ENCODE data around the gene DAP. TPM values are rescaled to one million over a fixed set of nuclear protein-coding genes. Genes with fewer than 3 reads are reported as not detected.

DAP gene
- total and polyA plus RNA-seq, 10 of the 15 experiments (the other 5 are each of a cell fraction or from before 2014, with no cell fraction given), result 12.9 to 130 (median 49.9) TPM

DNA sequence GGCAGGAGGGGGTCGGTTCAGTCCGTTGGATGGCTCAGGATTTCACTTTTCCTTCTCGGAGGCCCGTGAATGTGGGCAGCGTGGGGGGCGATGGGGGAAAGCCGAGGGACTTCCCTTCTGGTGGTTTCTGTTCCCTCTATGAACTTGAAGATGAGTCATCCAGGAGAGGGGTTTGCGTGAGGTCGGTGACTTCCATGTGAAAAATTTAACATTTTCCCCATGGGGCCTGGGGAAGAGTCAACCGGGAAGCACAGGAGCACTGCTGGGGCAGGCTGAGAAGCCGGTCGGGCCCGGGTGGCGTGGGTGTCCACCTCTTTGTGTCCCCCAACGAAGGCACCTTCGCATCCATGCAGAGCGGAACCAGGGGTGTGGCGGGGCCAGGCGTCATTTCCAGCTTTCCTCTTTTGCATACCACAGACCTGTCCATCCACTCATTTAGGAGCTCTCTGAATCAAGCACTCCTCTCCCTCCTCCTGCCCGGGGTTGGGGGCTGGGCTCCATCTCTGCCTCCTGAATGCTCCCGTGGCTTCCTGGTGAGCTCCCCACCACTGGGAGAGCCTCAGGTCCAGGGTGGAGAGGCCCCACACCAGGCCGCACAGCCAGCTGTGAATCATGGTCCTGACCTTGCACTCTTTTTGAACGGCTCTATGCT is 128.8 kb downstream of the DAP start (continued):
- TF ChIP-seq, protein P1, sequence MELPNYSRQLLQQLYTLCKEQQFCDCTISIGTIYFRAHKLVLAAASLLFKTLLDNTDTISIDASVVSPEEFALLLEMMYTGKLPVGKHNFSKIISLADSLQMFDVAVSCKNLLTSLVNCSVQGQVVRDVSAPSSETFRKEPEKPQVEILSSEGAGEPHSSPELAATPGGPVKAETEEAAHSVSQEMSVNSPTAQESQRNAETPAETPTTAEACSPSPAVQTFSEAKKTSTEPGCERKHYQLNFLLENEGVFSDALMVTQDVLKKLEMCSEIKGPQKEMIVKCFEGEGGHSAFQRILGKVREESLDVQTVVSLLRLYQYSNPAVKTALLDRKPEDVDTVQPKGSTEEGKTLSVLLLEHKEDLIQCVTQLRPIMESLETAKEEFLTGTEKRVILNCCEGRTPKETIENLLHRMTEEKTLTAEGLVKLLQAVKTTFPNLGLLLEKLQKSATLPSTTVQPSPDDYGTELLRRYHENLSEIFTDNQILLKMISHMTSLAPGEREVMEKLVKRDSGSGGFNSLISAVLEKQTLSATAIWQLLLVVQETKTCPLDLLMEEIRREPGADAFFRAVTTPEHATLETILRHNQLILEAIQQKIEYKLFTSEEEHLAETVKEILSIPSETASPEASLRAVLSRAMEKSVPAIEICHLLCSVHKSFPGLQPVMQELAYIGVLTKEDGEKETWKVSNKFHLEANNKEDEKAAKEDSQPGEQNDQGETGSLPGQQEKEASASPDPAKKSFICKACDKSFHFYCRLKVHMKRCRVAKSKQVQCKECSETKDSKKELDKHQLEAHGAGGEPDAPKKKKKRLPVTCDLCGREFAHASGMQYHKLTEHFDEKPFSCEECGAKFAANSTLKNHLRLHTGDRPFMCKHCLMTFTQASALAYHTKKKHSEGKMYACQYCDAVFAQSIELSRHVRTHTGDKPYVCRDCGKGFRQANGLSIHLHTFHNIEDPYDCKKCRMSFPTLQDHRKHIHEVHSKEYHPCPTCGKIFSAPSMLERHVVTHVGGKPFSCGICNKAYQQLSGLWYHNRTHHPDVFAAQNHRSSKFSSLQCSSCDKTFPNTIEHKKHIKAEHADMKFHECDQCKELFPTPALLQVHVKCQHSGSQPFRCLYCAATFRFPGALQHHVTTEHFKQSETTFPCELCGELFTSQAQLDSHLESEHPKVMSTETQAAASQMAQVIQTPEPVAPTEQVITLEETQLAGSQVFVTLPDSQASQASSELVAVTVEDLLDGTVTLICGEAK (IDR thresholded peaks at IDR 0.05; ENCODE audit: borderline replicate concordance), result peak; percentile 51; the same call in 1 of the 2 replicates
- peak; percentile 90 for TF ChIP-seq MEF2A (IDR thresholded peaks at IDR 0.05; ENCODE audit: insufficient read depth, low read depth, low read length)
- TF ChIP-seq YY1 (IDR thresholded peaks at IDR 0.05; ENCODE audit: low read depth, low read length), result no peak
- TF ChIP-seq TCF3 (IDR thresholded peaks at IDR 0.05; ENCODE audit: borderline replicate concordance, insufficient read depth, low read depth, low read length), result peak; percentile 90
- TF ChIP-seq, protein P2, sequence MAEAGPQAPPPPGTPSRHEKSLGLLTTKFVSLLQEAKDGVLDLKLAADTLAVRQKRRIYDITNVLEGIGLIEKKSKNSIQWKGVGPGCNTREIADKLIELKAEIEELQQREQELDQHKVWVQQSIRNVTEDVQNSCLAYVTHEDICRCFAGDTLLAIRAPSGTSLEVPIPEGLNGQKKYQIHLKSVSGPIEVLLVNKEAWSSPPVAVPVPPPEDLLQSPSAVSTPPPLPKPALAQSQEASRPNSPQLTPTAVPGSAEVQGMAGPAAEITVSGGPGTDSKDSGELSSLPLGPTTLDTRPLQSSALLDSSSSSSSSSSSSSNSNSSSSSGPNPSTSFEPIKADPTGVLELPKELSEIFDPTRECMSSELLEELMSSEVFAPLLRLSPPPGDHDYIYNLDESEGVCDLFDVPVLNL (IDR thresholded peaks at IDR 0.05; ENCODE audit: low read depth, low read length), result no peak
- no peak for TF ChIP-seq ZZZ3 (IDR thresholded peaks at IDR 0.05; ENCODE audit: control insufficient read depth, insufficient read length, low read depth)
- TF ChIP-seq RUNX3 (IDR thresholded peaks at IDR 0.05; ENCODE audit: low read length), result no peak
- TF ChIP-seq, protein P3, sequence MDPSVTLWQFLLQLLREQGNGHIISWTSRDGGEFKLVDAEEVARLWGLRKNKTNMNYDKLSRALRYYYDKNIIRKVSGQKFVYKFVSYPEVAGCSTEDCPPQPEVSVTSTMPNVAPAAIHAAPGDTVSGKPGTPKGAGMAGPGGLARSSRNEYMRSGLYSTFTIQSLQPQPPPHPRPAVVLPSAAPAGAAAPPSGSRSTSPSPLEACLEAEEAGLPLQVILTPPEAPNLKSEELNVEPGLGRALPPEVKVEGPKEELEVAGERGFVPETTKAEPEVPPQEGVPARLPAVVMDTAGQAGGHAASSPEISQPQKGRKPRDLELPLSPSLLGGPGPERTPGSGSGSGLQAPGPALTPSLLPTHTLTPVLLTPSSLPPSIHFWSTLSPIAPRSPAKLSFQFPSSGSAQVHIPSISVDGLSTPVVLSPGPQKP (IDR thresholded peaks at IDR 0.05; ENCODE audit: low read depth, low read length), result 0 out of 2 replicates have a peak, but pooled peaks have one; percentile 30
- TF ChIP-seq, protein P4, sequence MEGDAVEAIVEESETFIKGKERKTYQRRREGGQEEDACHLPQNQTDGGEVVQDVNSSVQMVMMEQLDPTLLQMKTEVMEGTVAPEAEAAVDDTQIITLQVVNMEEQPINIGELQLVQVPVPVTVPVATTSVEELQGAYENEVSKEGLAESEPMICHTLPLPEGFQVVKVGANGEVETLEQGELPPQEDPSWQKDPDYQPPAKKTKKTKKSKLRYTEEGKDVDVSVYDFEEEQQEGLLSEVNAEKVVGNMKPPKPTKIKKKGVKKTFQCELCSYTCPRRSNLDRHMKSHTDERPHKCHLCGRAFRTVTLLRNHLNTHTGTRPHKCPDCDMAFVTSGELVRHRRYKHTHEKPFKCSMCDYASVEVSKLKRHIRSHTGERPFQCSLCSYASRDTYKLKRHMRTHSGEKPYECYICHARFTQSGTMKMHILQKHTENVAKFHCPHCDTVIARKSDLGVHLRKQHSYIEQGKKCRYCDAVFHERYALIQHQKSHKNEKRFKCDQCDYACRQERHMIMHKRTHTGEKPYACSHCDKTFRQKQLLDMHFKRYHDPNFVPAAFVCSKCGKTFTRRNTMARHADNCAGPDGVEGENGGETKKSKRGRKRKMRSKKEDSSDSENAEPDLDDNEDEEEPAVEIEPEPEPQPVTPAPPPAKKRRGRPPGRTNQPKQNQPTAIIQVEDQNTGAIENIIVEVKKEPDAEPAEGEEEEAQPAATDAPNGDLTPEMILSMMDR (IDR thresholded peaks at IDR 0.05 in 2 of 3, conservative IDR thresholded peaks at IDR 0.05 in 1 of 3; ENCODE audit: control insufficient read depth in 2 of 3, extremely low read depth in 1 of 3, insufficient read depth in 1 of 3, low read depth in 3 of 3, low read length in 3 of 3), result no peak
- TF ChIP-seq POLR2AphosphoS2 (IDR thresholded peaks at IDR 0.05; ENCODE audit: low read depth, low read length), result no peak
- TF ChIP-seq RB1 (IDR thresholded peaks at IDR 0.05; ENCODE audit: borderline replicate concordance), result no peak; the same call in 1 of the 2 replicates
- no peak for TF ChIP-seq ZSCAN29 (IDR thresholded peaks at IDR 0.05)
- peak; percentile 90 for TF ChIP-seq ZNF217 (IDR thresholded peaks at IDR 0.05)
- no peak for TF ChIP-seq SUZ12 (IDR thresholded peaks at IDR 0.05; ENCODE audit: unreplicated experiment)
- TF ChIP-seq PAX8 (IDR thresholded peaks at IDR 0.05), result no peak
- TF ChIP-seq, protein P5, sequence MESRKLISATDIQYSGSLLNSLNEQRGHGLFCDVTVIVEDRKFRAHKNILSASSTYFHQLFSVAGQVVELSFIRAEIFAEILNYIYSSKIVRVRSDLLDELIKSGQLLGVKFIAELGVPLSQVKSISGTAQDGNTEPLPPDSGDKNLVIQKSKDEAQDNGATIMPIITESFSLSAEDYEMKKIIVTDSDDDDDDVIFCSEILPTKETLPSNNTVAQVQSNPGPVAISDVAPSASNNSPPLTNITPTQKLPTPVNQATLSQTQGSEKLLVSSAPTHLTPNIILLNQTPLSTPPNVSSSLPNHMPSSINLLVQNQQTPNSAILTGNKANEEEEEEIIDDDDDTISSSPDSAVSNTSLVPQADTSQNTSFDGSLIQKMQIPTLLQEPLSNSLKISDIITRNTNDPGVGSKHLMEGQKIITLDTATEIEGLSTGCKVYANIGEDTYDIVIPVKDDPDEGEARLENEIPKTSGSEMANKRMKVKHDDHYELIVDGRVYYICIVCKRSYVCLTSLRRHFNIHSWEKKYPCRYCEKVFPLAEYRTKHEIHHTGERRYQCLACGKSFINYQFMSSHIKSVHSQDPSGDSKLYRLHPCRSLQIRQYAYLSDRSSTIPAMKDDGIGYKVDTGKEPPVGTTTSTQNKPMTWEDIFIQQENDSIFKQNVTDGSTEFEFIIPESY (IDR thresholded peaks at IDR 0.05), result no peak
- TF ChIP-seq, protein P6, sequence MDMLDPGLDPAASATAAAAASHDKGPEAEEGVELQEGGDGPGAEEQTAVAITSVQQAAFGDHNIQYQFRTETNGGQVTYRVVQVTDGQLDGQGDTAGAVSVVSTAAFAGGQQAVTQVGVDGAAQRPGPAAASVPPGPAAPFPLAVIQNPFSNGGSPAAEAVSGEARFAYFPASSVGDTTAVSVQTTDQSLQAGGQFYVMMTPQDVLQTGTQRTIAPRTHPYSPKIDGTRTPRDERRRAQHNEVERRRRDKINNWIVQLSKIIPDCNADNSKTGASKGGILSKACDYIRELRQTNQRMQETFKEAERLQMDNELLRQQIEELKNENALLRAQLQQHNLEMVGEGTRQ (IDR thresholded peaks at IDR 0.05; ENCODE audit: borderline replicate concordance, low read depth, low read length), result no peak
- TF ChIP-seq ZNF207 (IDR thresholded peaks at IDR 0.05; ENCODE audit: borderline replicate concordance), result peak; percentile 64

Measured in GM12878 (cell line).